ENCODE data around the gene SPRYD7.
"Not testable (repeated sequence)": the region's sequence is repeated elsewhere in the genome, so short reads cannot be mapped to it uniquely, and the experiment has no call there.

The SPRYD7 gene

DNA sequence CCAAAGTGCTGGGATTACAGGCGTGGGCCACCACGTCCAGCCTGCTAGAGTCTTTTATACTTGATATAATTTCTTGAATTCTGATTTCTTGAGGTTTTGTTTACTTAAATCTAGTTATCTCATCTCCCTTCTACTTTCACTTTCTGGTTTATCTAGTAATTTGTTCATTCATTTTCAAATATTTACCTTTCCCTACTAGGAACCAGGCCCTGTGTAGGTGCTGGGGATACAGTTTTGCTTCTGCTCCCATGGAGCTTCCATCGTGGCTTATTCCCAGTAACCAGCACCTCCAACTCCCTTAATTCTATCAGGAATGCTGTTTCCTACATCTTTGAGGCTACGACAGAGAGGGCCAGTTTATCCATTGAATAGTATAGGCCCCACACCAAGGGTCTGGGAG lies 36.6 kb upstream of the SPRYD7 start:
- DNase-seq (ENCODE audit: low spot score), result no peak
- TF ChIP-seq, protein P1, sequence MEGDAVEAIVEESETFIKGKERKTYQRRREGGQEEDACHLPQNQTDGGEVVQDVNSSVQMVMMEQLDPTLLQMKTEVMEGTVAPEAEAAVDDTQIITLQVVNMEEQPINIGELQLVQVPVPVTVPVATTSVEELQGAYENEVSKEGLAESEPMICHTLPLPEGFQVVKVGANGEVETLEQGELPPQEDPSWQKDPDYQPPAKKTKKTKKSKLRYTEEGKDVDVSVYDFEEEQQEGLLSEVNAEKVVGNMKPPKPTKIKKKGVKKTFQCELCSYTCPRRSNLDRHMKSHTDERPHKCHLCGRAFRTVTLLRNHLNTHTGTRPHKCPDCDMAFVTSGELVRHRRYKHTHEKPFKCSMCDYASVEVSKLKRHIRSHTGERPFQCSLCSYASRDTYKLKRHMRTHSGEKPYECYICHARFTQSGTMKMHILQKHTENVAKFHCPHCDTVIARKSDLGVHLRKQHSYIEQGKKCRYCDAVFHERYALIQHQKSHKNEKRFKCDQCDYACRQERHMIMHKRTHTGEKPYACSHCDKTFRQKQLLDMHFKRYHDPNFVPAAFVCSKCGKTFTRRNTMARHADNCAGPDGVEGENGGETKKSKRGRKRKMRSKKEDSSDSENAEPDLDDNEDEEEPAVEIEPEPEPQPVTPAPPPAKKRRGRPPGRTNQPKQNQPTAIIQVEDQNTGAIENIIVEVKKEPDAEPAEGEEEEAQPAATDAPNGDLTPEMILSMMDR (IDR thresholded peaks at IDR 0.05; ENCODE audit: extremely low read depth, missing control alignments), result no peak

DNA sequence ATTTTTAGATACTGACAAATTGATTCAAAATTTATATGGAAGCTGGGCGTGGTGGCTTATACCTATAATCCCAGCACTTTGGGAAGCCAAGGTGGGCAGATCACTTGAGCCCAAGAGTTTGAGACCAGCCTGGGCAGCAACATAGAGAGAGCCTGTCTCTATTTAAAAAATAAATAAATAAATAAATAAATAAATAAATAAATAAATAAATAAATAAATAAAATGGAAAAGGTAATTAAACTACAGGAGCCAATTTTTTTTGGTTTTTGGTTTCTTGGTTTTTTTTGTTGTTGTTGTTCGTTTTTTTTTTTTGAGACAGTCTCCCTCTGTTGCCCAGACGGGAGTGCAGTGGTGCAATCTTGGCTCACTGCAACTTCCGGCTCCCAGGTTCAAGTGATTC lies 31.3 kb upstream of the SPRYD7 start:
- DNase-seq (ENCODE audit: low spot score), result no peak

DNA sequence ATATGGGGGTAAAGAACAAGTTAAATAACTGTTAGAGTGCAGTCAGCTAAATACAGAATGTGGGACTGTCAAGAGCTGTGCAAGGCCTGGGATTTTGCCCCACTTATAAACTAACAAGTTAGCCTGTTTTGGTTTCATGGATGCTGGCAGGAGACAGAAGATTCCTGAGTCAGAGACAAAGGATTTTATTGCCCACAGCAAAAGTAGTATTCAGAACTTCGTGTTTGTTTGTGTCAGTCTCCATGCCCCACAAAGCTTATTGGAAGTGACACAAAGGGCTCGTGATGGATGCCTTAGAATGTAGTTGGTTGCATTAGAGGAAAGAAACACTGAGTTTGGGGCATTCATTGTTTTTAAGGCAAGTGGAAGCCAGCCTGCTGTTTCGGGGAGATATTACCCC lies 22.2 kb upstream of the SPRYD7 start:
- no peak for DNase-seq (ENCODE audit: low spot score)
- TF ChIP-seq, protein P1 (IDR thresholded peaks at IDR 0.05; ENCODE audit: extremely low read depth, missing control alignments), result no peak

More for the DNA sequence above, 31.3 kb upstream of the SPRYD7 start:
- TF ChIP-seq, protein P1 (IDR thresholded peaks at IDR 0.05; ENCODE audit: extremely low read depth, missing control alignments), result no peak

DNA sequence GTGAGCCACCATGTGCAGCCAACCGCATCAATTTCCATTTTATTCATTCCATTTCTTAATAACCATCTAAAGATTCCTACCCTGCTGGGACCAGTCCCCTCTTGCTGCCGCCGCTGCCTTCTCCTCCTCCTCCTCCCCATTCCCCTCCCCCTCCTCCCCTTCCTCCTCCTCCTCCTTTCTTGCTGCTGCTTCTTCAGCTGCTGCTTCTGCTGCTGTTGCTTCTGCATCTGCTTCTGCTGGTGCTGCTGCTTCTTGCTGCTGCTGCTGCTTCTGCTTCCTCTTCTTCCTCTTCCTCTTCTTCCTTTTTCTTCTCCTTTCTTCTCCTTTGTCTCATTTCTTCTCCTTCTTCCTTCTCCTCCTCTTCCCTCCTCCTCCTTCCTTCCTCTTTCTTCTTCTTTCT lies 20.0 kb upstream of the SPRYD7 start:
- DNase-seq (ENCODE audit: low spot score), result no peak
- TF ChIP-seq, protein P1 (IDR thresholded peaks at IDR 0.05; ENCODE audit: extremely low read depth, missing control alignments), result no peak

DNA sequence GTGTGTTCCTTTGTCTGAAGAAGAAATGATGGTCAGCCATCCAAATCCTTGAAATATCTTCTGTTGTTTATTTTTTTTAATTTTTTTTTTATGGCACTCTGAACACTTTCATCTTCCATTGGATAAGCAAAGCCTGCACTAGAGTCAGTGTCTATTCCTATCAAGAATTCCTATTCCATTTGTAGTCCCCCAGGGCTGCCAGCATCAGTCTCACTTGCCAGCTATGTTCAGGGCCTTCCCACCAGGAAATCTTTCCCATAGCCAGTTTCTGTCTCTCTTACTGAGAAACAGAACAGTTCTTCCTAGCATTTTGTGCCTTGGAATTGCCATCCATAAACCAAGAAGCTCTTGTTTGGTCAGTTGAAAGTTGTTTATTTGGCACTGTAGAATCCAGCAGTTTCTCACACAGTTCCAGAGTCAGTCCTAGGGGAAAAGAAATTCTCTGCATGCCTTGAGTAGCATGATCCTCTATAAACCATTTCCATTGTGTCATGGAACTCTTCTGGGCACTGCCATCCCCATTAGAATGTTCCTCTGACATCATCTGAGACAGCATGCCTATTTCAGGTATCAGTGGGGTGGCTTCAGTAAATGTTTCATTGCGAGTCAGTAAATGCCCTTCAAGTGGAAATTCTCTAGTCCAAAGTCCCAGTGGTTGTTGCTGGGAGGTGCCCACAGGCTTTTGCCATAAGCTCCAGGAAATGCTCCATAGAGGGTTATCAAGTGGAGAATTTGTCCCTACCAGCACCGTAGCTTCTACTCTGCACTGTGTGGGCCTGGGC lies 18.7 kb upstream of the SPRYD7 start:
- TF ChIP-seq, protein P1 (IDR thresholded peaks at IDR 0.05; ENCODE audit: extremely low read depth, missing control alignments), result no peak
- no peak for DNase-seq (ENCODE audit: low spot score)

DNA sequence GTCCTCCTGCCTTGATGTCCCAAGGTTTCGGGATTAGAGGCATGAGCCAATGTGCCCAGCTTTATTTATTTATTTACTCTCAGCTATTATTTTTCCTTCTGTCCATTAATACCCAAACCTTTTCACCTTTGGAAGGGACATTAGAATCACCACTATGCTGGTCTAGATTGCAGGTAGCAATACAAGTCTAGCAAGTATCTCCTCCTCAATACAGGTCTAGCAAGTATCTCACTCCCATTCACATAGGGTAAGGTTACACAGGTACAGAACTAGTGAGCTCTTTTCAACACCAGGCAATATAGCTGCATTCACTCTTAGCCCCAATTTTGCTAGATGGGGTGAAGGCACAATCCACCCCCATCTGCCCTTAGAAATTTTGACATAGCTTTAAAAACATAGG lies 17.4 kb upstream of the SPRYD7 start:
- TF ChIP-seq, protein P1 (IDR thresholded peaks at IDR 0.05; ENCODE audit: extremely low read depth, missing control alignments), result no peak
- no peak for DNase-seq (ENCODE audit: low spot score)

DNA sequence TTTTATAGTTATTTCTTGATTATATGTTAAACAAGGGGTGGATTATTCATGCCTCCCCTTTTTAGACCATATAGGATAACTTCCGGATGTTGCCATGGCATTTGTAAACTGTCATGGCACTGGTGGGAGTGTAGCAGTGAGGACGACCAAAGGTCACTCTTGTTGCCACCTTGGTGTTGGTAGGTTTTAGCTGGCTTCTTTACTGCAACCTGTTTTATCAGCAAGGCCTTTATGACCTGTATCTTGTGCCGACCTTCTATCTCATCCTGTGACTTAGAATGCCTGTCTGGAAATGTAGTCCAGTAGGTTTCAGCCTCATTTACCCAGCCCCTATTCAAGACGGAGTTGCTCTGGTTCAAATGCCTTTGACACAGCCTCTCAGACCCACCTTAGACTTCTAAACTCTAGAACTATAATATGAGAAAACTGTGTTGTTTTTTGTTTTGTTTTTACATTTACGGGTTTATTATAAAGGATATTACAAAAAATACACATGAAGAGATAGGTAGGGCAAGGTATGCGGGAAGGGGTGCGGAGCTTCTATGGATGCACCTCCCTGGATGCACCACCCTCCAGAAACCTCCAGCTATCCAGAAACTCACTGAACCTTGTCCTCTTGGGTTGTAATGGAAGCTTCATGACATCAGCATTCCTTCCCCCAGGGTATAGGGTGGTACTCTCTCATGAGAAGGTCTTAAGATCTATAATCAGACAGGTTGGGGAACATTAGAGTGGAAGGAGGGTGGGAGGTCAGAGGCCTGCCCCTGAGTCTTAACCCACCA lies 15.8 kb upstream of the SPRYD7 start:
- no peak for DNase-seq (ENCODE audit: low spot score)
- TF ChIP-seq, protein P1 (IDR thresholded peaks at IDR 0.05; ENCODE audit: extremely low read depth, missing control alignments), result no peak

DNA sequence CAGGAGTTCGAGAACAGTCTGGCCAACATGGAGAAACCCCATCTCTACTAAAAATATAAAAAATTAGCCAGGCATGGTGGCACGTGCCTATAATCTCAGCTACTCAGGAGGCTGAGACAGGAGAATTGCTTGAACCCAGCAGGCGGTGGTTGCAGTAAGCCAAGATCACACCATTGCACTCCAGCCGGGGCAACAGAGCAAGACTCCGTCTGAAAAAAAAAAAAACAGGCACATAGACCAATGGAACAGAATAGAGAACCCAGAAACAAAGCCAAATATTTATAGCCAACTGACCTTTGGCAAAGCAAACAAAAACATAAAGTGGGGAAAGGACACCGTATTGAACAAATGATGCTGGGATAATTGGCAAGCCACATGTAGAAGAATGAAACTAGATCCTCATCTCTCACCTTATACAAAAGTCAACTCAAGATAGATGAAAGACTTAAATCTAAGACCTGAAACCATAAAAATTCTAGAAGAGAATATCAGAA lies 12.7 kb upstream of the SPRYD7 start:
- not testable (repeated sequence) for DNase-seq (ENCODE audit: low spot score)
